NCI-H69 (cell line): ENCODE measurements around the gene SLC26A9.
"Not testable (repeated sequence)": the region's sequence is repeated elsewhere in the genome, so short reads cannot be mapped to it uniquely, and the experiment has no call there.

Source experiments
- DNase-seq: peaks from one replicate; lab custom pipeline; 2025; lab: John Stamatoyannopoulos, UW

The SLC26A9 gene

GRCh38 chr1:205924460-205924790, 18.8 kb downstream of the SLC26A9 start:
- DNase-seq, result no peak

GRCh38 chr1:205923651-205924459, 19.4 kb downstream of the SLC26A9 start:
- no peak for DNase-seq

GRCh38 chr1:205922806-205923205, 20.4 kb downstream of the SLC26A9 start:
- no peak for DNase-seq

GRCh38 chr1:205922314-205922713, 20.9 kb downstream of the SLC26A9 start:
- DNase-seq, result no peak

GRCh38 chr1:205921570-205921909, 21.7 kb downstream of the SLC26A9 start:
- DNase-seq, result no peak

GRCh38 chr1:205920861-205921569, 22.2 kb downstream of the SLC26A9 start:
- no peak for DNase-seq

GRCh38 chr1:205920159-205920558, 23.1 kb downstream of the SLC26A9 start:
- peak; percentile 25 for DNase-seq

- peak; percentile 79 for DNase-seq
Observed at GRCh38 chr1:205918955-205919746, 24.1 kb downstream of the SLC26A9 start.

- DNase-seq, result peak; percentile 39
Observed at GRCh38 chr1:205917466-205918238, 25.6 kb downstream of the SLC26A9 start.

- no peak for DNase-seq
Observed at GRCh38 chr1:205916541-205916940, 26.7 kb downstream of the SLC26A9 start.

- DNase-seq, result no peak
Observed at GRCh38 chr1:205915354-205915990, 27.8 kb downstream of the SLC26A9 start.

- DNase-seq, result no peak
Observed at GRCh38 chr1:205914730-205915129, 28.5 kb downstream of the SLC26A9 start.

GRCh38 chr1:205914155-205914507, 29.1 kb downstream of the SLC26A9 start:
- no peak for DNase-seq

GRCh38 chr1:205913451-205914154, 29.7 kb downstream of the SLC26A9 start:
- peak; percentile 58 for DNase-seq

- DNase-seq, result peak; percentile 46
Observed at GRCh38 chr1:205907794-205908193, 35.5 kb downstream of the SLC26A9 start.

- not testable (repeated sequence) for DNase-seq
Observed at GRCh38 chr1:205905095-205905494, 38.2 kb downstream of the SLC26A9 start.

- no peak for DNase-seq
Observed at GRCh38 chr1:205896351-205896750, 46.9 kb downstream of the SLC26A9 start.

- DNase-seq, result not testable (repeated sequence)
Observed at GRCh38 chr1:205894119-205894518, 49.1 kb downstream of the SLC26A9 start.

- DNase-seq, result not testable (repeated sequence)
Observed at GRCh38 chr1:205892175-205892574, 51.1 kb downstream of the SLC26A9 start.

GRCh38 chr1:205891481-205891880, 51.8 kb downstream of the SLC26A9 start:
- DNase-seq, result not testable (repeated sequence)

GRCh38 chr1:205890631-205891030, 52.6 kb downstream of the SLC26A9 start:
- DNase-seq, result not testable (repeated sequence)
